Measurements from ENCODE around the gene UBE3C.

UBE3C gene

GRCh38 chr7:157292770-157293412, 154.2 kb downstream of the UBE3C start:
- no peak for DNase-seq (ENCODE audit: low read depth in 2 of 2)

DNA sequence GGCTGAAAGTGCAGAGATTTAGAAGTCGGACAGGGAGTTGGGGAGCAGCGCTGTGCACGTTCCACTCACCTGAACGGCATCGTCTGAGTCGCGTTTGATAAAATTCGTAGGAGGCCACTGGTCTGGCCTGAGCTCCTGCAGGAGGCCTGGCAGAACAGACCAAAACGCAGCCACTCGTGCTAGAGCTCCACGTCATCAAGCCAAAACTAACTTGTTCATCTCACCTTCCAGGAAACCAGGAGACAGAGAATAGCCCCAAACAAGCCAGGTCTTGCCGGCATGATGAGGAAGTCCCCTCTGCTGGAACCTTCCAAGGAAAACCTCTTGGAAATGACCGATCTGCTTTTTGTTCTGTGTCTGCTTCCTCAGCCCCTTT, 154.7 kb downstream of the UBE3C start:
- no peak for DNase-seq (ENCODE audit: low read depth in 2 of 2)

DNA sequence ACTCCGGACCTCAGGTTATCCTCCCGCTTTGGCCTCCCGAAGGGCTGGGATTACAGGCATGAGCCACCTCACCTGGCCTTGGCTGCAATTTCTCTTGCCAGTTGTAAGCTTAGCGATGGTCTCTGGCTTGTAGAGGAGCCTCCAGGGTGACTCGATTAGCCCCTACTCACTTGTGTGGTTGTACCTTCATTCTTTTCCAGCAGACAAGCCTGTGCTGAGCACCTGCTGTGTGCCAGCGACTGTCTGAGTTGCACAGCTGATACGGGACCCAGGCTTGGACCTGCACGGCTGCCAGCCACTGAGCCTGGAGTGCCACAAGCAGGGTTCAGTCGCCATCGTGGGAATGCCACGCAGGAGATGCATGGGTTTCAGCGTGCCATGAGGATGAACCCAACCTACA, 156.0 kb downstream of the UBE3C start:
- no peak for DNase-seq (ENCODE audit: low read depth in 2 of 2)

DNA sequence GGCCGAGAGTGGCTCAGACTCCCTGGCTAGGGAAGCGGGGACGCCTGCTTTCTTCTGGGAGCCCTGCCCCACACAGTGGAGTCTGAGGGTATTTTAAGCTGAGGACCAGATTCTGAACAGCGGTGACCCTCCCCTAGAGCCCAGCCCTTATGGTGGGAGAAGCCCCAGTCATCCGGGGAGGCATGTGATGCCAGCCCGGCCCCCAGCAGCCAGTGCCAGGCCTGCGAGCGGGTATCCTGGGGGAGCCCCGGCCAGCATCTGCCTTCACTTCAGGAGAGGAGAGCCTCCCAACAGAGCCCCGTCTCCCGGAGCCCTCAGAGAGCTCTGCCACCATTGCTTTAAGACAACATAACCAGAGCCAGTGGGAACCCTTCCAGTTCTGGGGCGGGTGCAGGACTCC, 156.6 kb downstream of the UBE3C start:
- no peak for DNase-seq (ENCODE audit: low read depth in 2 of 2)

- no peak for DNase-seq (ENCODE audit: low read depth in 2 of 2)
Observed at GRCh38 chr7:157297185-157297584, 158.5 kb downstream of the UBE3C start.

- no peak for DNase-seq (ENCODE audit: low read depth in 2 of 2)
Observed at GRCh38 chr7:157299317-157299612, 160.5 kb downstream of the UBE3C start.

GRCh38 chr7:157299613-157300368, 161.1 kb downstream of the UBE3C start:
- no peak for DNase-seq (ENCODE audit: low read depth in 2 of 2)

- DNase-seq (ENCODE audit: low read depth in 2 of 2) = no peak
Observed at GRCh38 chr7:157300369-157300825, 161.7 kb downstream of the UBE3C start.

DNA sequence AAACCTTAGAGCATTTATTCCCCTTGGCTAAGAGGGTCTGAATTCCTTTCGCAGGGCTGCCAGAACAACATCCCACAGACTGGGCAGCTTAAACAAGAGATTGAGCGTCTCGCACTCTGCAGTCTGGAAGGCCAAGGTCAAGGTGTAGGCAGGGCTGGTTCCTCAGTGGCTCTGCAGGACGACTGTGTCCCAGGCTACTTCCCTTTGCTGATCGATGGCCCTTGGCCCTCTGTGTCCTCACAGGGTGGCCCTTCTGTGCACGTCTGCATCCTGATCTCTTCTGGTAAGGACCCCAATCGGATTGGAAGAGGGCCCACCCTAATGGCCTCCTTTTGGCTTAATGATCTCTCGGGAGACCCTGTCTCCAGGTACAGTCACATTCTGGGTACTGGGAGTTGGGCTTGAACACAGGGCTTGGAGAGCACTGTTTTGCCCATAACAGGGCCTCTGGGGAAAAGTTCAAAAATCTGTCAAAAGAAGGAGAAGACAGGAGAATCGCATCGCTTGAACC, 162.9 kb downstream of the UBE3C start:
- DNase-seq (ENCODE audit: low read depth in 2 of 2) = no peak

GRCh38 chr7:157306846-157307838, 168.4 kb downstream of the UBE3C start:
- DNase-seq (ENCODE audit: low read depth in 2 of 2) = no peak

- DNase-seq (ENCODE audit: low read depth in 2 of 2) = no peak
Observed at GRCh38 chr7:157309988-157310668, 171.4 kb downstream of the UBE3C start.

GRCh38 chr7:157310676-157311185, 172.0 kb downstream of the UBE3C start:
- no peak for DNase-seq (ENCODE audit: low read depth in 2 of 2)

GRCh38 chr7:157312941-157313340, 174.2 kb downstream of the UBE3C start:
- DNase-seq (ENCODE audit: low read depth in 2 of 2) = no peak

GRCh38 chr7:157313645-157314044, 174.9 kb downstream of the UBE3C start:
- DNase-seq (ENCODE audit: low read depth in 2 of 2) = no peak

- DNase-seq (ENCODE audit: low read depth in 2 of 2) = no peak
Observed at GRCh38 chr7:157318015-157318706, 179.4 kb downstream of the UBE3C start.

Measured in stimulated activated CD4-positive, alpha-beta T cell treated with anti-CD3 and anti-CD28 coated beads, Interleukin-1b, Interleukin-23, amount 100 ng/mL, for 1 hour (primary cell).